GM19467 (cell line): ENCODE results near the gene MPST.

Experiments used
- ATAC-seq: cut with Tn5 transposase; IDR thresholded peaks from one replicate; pipeline ENCODE4 v1.9.1; 2021; ENCODE audit warnings: mild to moderate bottlenecking, moderate library complexity; ENCODE audit not compliant: unreplicated experiment

MPST gene

GRCh38 chr22:37021710-37022482, 2.4 kb downstream of the MPST start:
- no peak for ATAC-seq

DNA sequence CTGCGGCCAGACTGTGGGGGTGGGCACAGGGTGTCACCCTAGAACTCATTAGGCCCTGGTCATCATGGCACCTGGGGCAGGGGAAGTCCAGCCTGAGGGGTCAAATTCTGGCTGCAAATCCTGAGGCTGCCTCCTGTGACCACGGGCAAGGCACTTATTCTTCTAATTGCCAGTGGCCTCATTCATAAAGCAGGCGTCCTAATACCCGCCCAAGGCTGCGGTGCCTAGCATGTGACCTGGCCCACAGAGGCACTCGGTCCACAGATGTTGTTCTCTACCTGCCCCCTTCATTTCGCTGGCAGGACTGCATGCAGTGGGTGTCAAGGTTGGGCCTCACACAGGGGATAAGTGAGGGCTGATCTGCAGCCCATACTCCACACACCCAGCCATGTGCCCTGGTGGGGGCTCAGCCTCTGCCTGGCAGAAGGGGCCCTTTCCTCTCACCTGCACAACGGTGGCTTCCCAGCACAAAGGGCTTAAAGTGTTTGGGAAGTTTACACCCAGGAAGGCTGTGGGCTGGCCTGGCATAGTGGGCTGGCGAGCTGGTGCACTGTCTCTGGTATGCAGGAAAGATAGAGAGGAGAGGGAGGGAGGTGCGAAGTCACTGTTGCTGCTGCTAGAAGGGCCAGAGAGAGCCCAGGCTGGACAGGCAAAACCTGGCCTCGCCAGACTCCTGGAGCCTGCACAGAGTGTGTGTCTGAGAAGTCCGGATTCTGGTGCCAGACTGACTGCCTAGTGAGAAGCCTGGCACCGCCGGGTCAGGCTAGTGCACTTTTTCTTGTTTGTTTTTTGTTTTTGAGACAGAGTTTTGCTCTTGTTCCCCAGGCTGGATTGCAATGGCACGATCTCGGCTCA, 3.2 kb downstream of the MPST start:
- no peak for ATAC-seq

GRCh38 chr22:37023743-37024338, 4.3 kb downstream of the MPST start:
- no peak for ATAC-seq

DNA sequence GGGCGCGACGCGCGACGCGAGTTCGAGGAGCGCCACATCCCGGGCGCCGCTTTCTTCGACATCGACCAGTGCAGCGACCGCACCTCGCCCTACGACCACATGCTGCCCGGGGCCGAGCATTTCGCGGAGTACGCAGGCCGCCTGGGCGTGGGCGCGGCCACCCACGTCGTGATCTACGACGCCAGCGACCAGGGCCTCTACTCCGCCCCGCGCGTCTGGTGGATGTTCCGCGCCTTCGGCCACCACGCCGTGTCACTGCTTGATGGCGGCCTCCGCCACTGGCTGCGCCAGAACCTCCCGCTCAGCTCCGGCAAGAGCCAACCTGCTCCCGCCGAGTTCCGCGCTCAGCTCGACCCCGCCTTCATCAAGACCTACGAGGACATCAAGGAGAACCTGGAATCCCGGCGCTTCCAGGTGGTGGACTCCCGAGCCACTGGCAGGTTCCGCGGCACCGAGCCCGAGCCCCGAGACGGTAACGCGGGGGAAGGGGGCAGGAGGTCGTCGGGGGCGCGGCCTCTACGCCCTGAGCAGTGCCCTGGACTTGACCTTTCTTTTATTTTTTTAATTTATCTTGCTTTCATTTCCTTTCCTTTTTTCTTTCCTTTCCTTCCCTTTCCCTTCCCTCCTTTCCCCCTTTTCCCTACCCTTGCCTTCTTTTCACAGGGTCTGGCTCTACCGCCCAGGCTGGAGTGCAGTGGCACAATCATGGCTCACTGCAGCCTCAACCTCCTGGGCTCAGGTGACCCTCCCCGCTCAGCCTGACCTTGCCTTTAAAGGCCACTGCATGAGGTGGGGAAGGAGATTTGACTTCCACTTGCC, 5.0 kb downstream of the MPST start:
- ATAC-seq, result no peak

GRCh38 chr22:37025500-37026070, 6.0 kb downstream of the MPST start:
- no peak for ATAC-seq

- no peak for ATAC-seq
Observed at GRCh38 chr22:37026325-37026724, 6.8 kb downstream of the MPST start.

- no peak for ATAC-seq
Observed at GRCh38 chr22:37027556-37027955, 8.0 kb downstream of the MPST start.

- ATAC-seq, result no peak
Observed at GRCh38 chr22:37028692-37029674, 9.4 kb downstream of the MPST start.

- ATAC-seq, result no peak
Observed at GRCh38 chr22:37030560-37031281, 11.2 kb downstream of the MPST start.

DNA sequence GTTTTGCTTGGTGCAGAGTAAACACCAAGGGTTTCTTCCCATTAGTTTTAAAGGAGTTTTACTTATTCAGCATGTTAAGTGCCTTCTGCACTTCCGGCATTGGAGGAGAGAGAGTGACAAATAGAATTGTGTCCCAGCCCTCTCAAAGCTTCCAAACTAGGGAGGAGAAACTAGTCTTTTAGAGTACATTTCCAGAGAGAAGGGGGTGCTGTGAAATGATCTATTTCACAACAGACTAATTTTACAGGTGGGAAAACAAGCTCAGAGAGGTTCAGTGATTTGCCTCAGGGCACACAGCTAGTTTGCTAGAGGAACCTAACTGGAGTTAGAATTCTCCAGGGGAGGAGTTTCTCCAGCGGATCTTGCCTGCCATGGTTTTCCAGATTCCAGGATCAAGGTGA, 12.6 kb downstream of the MPST start:
- ATAC-seq, result no peak

DNA sequence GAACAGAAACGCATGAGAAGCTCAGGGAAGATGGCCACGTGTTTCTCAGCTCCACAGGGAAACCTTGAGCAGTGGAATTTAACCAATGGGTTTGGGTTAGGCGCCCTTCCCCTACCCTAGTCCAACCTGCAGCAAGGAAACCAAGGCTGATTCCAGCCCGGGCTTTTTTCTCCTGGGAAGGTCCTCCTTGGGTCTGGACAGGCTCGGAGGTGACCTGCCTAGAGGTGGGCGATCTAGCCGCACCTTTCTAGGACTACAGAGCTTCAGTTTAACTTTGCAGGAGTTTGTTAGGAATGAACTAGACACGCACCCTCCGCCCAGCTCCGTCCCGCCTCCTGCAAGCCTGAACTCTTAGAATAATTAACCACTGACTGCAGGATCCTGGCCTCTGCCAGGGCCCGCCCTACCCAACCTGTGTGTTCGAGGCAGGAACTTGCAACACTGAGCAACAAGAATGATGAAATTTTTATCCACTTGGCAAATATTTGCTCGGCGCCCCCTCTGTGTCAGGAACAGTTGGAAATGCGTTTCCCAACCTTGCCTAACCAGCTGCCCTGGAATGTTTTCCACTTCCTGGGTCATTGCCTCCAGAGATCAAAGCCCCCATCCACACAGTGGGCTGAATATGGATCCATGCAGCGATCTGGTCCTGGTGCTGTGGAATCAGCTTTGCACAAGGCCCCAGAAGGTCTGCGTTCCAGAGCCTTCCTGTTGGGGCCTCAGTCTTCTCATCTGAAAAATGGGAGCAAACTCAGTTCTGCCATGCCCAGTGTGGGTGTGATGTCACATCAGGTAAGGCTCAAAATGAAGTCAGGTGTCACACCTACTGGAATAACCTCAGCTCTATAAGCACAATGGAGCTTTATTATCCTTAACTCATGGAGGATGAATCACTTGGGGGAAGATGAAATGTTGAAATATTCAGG, 13.3 kb downstream of the MPST start:
- no peak for ATAC-seq

GRCh38 chr22:37033605-37034430, 14.3 kb downstream of the MPST start:
- no peak for ATAC-seq

GRCh38 chr22:37036655-37037377, 17.3 kb downstream of the MPST start:
- ATAC-seq, result no peak

DNA sequence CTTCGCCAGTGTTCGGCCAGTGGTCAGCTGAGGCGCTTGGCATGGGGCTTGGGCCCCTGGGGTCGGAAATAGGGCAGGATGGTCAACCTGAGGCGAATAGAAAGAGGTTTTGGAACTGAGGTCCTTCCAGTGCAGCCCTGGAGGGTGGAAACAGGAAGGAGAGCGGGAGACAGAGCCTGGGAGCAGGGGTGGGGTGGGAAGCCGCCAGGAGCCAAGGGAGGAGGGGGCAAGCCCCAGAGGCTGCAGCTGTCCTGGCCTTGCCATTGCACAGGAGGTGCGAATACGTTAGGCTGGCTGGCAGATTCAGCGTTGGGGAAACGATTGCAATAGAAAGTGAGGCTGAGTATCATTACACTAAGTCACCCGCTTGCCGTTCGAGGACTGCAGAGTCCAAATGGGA, 18.1 kb downstream of the MPST start:
- ATAC-seq, result no peak

- no peak for ATAC-seq
Observed at GRCh38 chr22:37039466-37039865, 19.9 kb downstream of the MPST start.

- no peak for ATAC-seq
Observed at GRCh38 chr22:37043209-37043827, 23.8 kb downstream of the MPST start.
